HG03135 (cell line): ENCODE data around the gene AGR3.
"Not testable (repeated sequence)": the region's sequence is repeated elsewhere in the genome, so short reads cannot be mapped to it uniquely, and the experiment has no call there.

Experiments used
- ATAC-seq: cut with Tn5 transposase; IDR thresholded peaks from one replicate; pipeline ENCODE4 v1.9.1; 2021; ENCODE audit warnings: mild to moderate bottlenecking, moderate library complexity; ENCODE audit not compliant: unreplicated experiment

AGR3 gene

DNA sequence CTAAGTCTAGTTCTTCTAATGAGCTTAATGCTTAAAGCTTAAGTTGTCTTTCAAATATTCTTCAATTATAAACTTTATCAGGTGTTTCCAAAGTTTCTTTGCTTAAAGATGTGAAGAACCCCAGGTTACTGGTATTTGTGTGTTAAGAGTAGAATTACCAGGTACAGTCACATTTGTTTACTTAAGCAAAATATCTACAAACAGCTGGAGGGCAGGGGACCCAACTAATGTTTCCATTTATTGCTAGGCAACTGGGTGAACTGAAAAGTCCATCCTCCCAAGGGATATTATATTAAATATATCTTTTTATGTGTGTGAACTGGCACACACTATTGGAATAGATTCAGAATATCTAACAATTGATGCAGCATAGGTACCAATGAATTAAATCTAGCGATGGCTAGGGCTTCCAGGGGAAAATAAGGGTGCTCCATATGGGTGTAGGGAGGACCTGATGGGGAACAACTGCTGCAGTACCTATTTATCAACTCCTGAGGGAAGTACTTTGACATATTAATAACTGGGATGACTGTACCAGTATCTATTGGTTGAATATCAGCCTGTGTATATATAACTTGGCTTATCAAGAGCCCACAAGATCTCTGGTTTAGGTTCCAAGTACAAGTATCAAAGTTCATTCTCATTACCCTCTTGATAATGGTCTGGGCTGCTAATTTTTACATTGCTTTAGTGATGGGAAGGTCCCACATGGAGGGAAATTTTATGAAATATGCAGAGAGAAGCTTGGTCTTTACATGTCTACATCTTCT, 10.3 kb upstream of the AGR3 start:
- no peak for ATAC-seq

- ATAC-seq, result no peak
Measured at GRCh38 chr7:16891338-16891737, 9.6 kb upstream of the AGR3 start.

GRCh38 chr7:16889851-16890415, 8.2 kb upstream of the AGR3 start:
- no peak for ATAC-seq

DNA sequence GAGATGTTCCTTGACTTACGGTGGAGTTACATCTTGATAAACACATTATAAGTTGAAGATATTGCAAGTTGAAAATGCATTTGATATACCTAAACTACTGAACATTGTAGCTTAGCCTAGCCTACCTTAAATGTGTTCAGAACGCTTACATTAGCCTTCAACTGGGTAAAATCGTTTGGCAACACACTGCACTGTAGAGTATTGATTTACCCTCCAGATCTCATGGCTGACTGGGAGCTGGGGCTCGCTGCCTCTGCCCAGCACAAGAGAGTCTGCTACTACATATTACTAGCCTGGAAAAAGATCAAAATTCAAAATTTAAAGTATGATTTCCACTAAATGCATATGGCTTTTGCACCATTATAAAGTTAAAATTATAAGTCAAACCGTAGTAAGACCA, 7.5 kb upstream of the AGR3 start:
- ATAC-seq, result no peak

- ATAC-seq, result no peak
Measured at GRCh38 chr7:16883918-16884317, 2.1 kb upstream of the AGR3 start.

GRCh38 chr7:16880554-16880953, 1.2 kb downstream of the AGR3 start:
- no peak for ATAC-seq

- no peak for ATAC-seq
Measured at GRCh38 chr7:16879181-16879580, 2.6 kb downstream of the AGR3 start.

- no peak for ATAC-seq
Measured at GRCh38 chr7:16875861-16876260, 5.9 kb downstream of the AGR3 start.

- ATAC-seq, result no peak
Measured at GRCh38 chr7:16874066-16874465, 7.7 kb downstream of the AGR3 start.

GRCh38 chr7:16867328-16867727, 14.5 kb downstream of the AGR3 start:
- no peak for ATAC-seq

DNA sequence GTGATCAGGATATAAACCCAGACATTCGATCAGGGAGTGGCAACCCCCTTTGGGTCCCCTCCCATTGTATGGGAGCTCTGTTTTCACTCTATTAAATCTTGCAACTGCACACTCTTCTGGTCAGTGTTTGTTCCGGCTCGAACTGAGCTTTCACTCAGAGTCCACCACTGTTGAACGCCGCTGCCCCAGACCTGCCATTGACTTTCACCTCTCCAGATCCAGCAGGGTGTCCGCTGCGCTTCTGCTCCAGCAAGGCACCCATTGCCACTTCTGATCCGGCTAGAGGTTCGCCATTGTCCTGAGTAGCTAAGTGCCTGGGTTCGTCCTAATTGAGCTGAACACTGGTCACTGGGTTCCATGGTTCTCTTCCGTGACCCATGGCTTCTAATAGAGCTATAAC, 28.6 kb downstream of the AGR3 start:
- not testable (repeated sequence) for ATAC-seq

DNA sequence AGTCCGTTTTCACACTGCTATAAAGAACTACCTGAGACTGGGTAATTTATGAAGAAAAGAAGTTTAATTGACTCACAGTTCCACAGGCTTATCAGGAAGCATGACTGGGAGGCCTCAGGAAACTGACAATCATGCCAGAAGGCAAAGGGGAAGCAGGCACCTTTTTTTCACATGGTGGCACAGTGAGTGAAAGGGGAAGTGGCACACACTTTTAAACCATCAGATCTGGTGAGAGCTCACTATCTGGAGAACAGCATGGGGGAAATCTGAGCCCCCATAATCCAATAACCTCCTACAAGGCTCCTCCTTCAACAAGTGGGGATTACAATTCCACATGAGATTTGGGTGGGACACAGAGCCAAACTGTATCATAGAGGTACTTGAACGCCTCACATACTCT, 30.0 kb downstream of the AGR3 start:
- ATAC-seq, result no peak

DNA sequence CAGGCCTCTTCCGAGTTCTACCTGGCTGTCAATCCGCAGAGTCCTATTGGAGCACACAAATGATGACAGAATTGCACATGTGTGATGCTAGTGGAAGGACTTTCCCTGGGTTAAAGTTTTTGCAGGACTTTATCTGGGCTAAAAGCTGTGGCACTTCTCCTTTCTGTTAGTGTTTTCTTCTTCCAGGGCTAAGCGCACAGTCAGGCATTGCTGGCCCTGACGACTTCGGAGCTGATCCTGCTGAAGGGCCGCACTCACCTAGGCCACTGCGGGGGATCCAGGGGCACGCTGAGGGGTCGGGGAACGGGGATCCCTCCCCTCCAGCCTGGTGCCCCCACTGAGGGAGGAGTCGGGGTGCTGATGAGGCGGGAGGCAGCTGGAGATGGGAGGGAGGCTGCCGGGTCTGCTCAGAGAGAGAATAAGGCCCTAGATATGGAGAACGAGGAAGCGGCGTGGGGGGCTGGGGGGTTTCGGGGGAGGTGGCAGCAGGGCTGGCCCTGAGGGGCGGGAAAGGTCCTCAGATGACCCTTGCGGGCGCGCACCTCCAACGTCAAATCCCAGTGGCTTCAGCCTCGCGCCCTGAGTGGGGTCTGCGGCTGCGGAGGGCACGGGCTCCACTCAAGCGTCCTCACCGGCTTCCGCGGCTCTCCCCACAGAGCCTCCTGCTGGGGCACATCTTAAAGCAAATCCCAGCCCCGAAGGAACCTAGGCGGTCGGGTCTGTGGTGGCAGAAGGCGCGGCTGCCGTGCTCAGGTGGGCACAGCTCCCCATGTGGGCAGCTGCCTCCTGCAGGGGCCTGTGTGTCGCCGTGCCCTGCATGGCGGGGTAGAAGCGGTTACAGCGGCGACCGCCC, 30.9 kb downstream of the AGR3 start:
- ATAC-seq, result no peak

DNA sequence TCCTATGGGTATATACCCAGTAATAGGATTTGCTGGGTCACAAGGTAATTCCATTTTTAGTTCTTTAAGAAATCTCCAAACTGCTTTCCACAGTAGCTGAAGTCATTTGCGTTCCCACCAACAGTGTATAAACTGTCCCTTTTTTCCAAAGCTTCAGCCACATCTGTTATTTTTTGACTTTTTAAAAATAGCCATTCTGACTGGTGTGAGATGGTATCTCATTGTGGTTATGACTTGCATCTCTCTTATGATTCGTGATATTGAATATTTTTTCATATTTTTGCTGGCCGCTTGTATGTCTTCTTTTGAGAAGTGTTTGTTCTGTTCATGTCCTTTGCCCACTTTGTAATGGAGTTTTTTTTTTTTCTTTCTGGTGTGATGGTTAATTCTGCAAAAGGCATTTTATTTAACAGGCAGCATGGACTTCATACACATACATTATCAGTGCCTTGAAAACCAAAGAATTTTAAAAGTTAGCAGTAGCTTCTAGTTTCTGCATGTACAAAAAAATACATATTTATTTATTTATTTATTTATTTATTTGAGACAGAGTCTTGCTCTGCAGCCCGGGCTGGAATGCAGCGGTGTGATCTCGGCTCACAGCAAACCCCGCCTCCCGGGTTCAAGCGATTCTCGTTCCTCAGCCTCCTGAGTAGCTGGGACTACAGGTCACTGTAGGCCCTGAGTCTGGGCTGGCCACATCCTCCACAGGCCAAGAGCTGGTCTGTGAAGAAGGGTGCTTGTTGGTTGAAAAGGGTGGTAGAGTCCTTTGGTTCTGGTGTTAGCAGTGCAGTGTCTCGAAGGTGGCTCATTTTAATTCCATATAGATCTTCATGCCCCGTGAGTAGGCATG, 32.3 kb downstream of the AGR3 start:
- ATAC-seq, result no peak

- ATAC-seq, result no peak
Measured at GRCh38 chr7:16847381-16847860, 34.4 kb downstream of the AGR3 start.

GRCh38 chr7:16846601-16847165, 35.1 kb downstream of the AGR3 start:
- no peak for ATAC-seq

DNA sequence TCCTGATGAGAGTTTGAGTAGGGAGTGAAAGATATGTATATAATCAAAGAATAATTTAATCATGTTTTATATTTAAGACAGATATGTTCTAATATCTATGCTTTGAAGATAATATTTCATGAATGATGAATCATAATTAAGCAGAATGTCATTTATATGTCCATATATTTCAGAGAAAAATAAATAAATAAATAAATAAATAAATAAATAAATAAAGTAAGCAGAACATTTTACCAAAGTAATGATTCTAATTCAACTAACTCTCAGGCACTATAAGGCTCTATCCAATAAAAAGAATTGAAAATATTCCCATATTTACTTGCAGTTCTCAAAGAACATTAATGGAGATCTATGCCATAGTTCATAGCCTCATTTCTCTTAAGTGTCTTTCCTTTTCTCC, 36.0 kb downstream of the AGR3 start:
- no peak for ATAC-seq

- ATAC-seq, result no peak
Measured at GRCh38 chr7:16841681-16842080, 40.1 kb downstream of the AGR3 start.

- ATAC-seq, result no peak
Measured at GRCh38 chr7:16840094-16840493, 41.7 kb downstream of the AGR3 start.

GRCh38 chr7:16839646-16840045, 42.1 kb downstream of the AGR3 start:
- no peak for ATAC-seq

DNA sequence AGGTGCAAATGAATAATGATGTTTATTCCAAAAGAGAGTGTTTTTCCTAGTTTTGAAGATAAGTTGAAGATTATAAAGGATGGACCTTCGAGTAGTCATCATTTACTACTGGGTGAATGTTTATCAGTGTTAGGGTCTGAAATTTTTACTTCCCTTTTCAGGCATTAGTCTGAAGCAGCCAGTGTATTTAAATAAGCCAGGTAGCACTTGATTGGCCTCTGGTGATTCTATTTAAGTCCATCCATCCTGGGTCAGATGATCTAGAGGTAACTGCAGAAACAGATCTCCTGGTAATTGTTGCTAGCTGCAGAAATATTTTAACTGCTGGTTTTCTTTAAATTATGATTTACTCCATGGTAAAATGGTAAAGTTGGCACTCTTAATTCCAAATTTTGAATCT, 42.9 kb downstream of the AGR3 start:
- ATAC-seq, result no peak
